ENCODE measurements around the gene GUCY2C.
"Not testable (repeated sequence)": the region's sequence is repeated elsewhere in the genome, so short reads cannot be mapped to it uniquely, and the experiment has no call there.

Gene GUCY2C
- long read RNA-seq, result 0 reads

DNA sequence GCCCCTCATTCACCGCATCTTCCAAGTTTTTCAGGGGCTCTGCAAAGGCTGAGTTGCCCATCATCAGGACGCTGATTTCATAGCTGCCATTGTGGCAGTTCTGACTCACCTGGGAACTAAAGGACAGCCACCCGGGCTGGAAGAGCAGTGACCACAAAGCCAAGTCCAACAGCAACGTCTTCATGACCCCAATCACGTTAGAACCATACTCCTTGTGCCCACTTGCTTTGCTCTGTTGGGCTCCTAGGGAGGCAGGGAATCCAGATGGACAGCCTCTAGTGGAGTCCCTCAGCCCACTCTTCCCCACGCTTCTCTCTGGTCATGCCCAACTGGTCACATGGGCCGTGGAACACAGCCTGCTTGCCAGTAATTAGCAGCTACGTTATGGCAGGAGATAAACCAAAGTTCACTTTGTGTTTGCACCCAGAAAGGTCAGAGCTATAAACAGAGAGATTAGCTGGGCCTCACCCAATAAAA, at the start of gene GUCY2C:
Gene GUCY2C, minus strand, starts transcription at position 335 of the 477 bp plus-strand sequence. Its CDS starts 151 bp downstream, at position 184.
- Histone ChIP-seq H3K27ac (replicated peaks) (no peak within 1 kb of the TSS), H3K4me3 (replicated peaks; ENCODE audit: insufficient read depth, low read length) (no peak within 1 kb of the TSS), H3K27me3 (ENCODE audit: insufficient read depth, poor library complexity, severe bottlenecking) (no peaks in the 10 kb centered on the region)
- DNase-seq (ENCODE audit: low read depth in 1 of 2, low spot score in 1 of 2), result no peak
- TF ChIP-seq, protein P1, sequence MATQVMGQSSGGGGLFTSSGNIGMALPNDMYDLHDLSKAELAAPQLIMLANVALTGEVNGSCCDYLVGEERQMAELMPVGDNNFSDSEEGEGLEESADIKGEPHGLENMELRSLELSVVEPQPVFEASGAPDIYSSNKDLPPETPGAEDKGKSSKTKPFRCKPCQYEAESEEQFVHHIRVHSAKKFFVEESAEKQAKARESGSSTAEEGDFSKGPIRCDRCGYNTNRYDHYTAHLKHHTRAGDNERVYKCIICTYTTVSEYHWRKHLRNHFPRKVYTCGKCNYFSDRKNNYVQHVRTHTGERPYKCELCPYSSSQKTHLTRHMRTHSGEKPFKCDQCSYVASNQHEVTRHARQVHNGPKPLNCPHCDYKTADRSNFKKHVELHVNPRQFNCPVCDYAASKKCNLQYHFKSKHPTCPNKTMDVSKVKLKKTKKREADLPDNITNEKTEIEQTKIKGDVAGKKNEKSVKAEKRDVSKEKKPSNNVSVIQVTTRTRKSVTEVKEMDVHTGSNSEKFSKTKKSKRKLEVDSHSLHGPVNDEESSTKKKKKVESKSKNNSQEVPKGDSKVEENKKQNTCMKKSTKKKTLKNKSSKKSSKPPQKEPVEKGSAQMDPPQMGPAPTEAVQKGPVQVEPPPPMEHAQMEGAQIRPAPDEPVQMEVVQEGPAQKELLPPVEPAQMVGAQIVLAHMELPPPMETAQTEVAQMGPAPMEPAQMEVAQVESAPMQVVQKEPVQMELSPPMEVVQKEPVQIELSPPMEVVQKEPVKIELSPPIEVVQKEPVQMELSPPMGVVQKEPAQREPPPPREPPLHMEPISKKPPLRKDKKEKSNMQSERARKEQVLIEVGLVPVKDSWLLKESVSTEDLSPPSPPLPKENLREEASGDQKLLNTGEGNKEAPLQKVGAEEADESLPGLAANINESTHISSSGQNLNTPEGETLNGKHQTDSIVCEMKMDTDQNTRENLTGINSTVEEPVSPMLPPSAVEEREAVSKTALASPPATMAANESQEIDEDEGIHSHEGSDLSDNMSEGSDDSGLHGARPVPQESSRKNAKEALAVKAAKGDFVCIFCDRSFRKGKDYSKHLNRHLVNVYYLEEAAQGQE (IDR thresholded peaks at IDR 0.05; ENCODE audit: insufficient replicate concordance, low read depth), result no peak
- TF ChIP-seq GABPA (IDR thresholded peaks at IDR 0.05; ENCODE audit: low read depth), result no peak
- TF ChIP-seq POLR2AphosphoS5 (IDR thresholded peaks at IDR 0.05; ENCODE audit: low read depth), result no peak
- TF ChIP-seq CTCF (IDR thresholded peaks at IDR 0.05; ENCODE audit: insufficient read depth, low read length), result no peak

- Histone ChIP-seq H3K27ac (replicated peaks) (no peak overlapping the region), H3K27me3 (ENCODE audit: insufficient read depth, poor library complexity, severe bottlenecking) (no peaks in the 10 kb centered on the region), H3K4me3 (replicated peaks; ENCODE audit: insufficient read depth, low read length) (no peak overlapping the region)
- no peak for TF ChIP-seq SPI1 (IDR thresholded peaks at IDR 0.05; ENCODE audit: borderline replicate concordance, low read depth)
- no peak for DNase-seq (ENCODE audit: low read depth in 1 of 2, low spot score in 1 of 2)
Observed at GRCh38 chr12:14743061-14743460, 46.7 kb upstream of the GUCY2C start.

GRCh38 chr12:14741942-14742341, 45.5 kb upstream of the GUCY2C start:
- TF ChIP-seq CTCF (IDR thresholded peaks at IDR 0.05; ENCODE audit: insufficient read depth, low read length), result no peak
- no peak for TF ChIP-seq SPI1 (IDR thresholded peaks at IDR 0.05; ENCODE audit: borderline replicate concordance, low read depth)
- TF ChIP-seq, protein P1 (IDR thresholded peaks at IDR 0.05; ENCODE audit: insufficient replicate concordance, low read depth), result no peak
- no peak for TF ChIP-seq GABPA (IDR thresholded peaks at IDR 0.05; ENCODE audit: low read depth)
- TF ChIP-seq POLR2AphosphoS5 (IDR thresholded peaks at IDR 0.05; ENCODE audit: low read depth), result no peak
- H3K27me3 ChIP-seq (ENCODE audit: insufficient read depth, poor library complexity, severe bottlenecking), result peaks cover 3% of the 10 kb centered on the region
- DNase-seq (ENCODE audit: low read depth in 1 of 2, low spot score in 1 of 2), result no peak
- H3K4me3 ChIP-seq (replicated peaks; ENCODE audit: insufficient read depth, low read length), result no peak overlapping the region
- H3K27ac ChIP-seq (replicated peaks), result no peak overlapping the region

DNA sequence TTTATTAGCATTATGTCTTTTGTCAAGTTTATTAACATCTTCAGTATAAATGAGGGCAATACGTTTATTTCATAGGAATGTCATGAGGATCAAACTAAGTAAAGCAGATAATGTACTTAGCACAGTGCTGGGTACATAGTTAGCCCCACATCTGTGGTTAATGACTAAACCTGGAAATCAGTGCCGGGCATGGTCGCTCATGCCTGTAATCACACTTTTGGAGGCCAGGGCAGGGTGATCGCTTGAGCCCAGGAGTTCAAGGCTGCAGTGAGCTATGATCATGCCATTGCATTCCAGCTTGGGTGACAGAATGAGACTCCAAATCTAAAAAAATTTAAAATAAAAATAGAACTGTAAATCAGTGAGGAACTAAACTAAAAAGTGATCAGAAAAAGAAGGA, 44.8 kb upstream of the GUCY2C start:
- H3K27me3 ChIP-seq (ENCODE audit: insufficient read depth, poor library complexity, severe bottlenecking), result peaks cover 3% of the 10 kb centered on the region
- no peak overlapping the region for H3K27ac ChIP-seq (replicated peaks)
- TF ChIP-seq SPI1 (IDR thresholded peaks at IDR 0.05; ENCODE audit: borderline replicate concordance, low read depth) (no peak), POLR2AphosphoS5 (IDR thresholded peaks at IDR 0.05; ENCODE audit: low read depth) (no peak), CTCF (IDR thresholded peaks at IDR 0.05; ENCODE audit: insufficient read depth, low read length) (no peak), GABPA (IDR thresholded peaks at IDR 0.05; ENCODE audit: low read depth) (no peak)
- TF ChIP-seq, protein P1 (IDR thresholded peaks at IDR 0.05; ENCODE audit: insufficient replicate concordance, low read depth), result no peak
- H3K4me3 ChIP-seq (replicated peaks; ENCODE audit: insufficient read depth, low read length), result no peak overlapping the region
- DNase-seq (ENCODE audit: low read depth in 1 of 2, low spot score in 1 of 2), result no peak

DNA sequence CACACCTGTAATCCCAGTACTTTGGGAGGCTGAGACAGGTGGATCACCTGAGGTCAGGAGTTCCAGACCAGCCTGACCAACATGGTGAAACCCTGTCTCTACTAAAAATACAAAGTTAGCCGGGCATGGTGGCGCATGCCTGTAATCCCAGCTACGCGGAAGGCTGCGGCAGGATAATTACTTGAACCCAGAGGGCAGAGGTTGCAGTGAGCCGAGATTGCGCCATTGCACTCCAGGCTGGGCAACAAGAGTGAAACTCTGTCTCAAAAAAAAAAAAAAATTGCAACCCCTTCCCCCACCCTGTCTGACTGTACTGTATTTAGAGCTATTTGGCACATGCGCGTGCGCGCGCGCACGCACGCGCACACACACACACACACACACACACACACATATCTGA, 40.0 kb upstream of the GUCY2C start:
- H3K27me3 ChIP-seq (ENCODE audit: insufficient read depth, poor library complexity, severe bottlenecking); H3K4me3 ChIP-seq (replicated peaks; ENCODE audit: insufficient read depth, low read length); DNase-seq (ENCODE audit: low read depth in 1 of 2, low spot score in 1 of 2); H3K27ac ChIP-seq (replicated peaks): not testable (repeated sequence)
